Sigmoid colon (tissue), 7 donors: ENCODE data around the gene C1QTNF6. TPM values are rescaled to one million over a fixed set of nuclear protein-coding genes. Genes with fewer than 3 reads are reported as not detected.

Experiments
- DNase-seq: peaks from one replicate; pipeline ENCODE4 v3.0.0-alpha.2; 2019
- H3K27ac ChIP-seq, 4 donors: fragments of 200-600 bp; sonication (generic); one replicate each; pipeline ENCODE4 v1.5.1; 2016 to 2019; ENCODE audit warnings: mild to moderate bottlenecking in 1 of 4
- H3K27me3 ChIP-seq, 3 donors: fragments of 200-600 bp; sonication (generic); one replicate each; pipeline ENCODE4 v1.5.1; 2019; ENCODE audit warnings: mild to moderate bottlenecking in 1 of 3
- H3K36me3 ChIP-seq, 4 donors: fragments of 200-600 bp; sonication (generic); one replicate each; pipeline ENCODE4 v1.5.1; 2016 to 2019
- H3K4me1 ChIP-seq, 4 donors: fragments of 200-600 bp; sonication (generic); one replicate each; pipeline ENCODE4 v1.5.1; 2017 to 2019
- H3K4me3 ChIP-seq, 4 donors: fragments of 200-600 bp; sonication (generic); one replicate each; pipeline ENCODE4 v1.5.1; 2017 to 2019; ENCODE audit warnings: mild to moderate bottlenecking in 2 of 4, moderate library complexity in 1 of 4
- H3K9me3 ChIP-seq, 4 donors: fragments of 200-600 bp in 3 of 4; sonication (generic) in 3 of 4; one replicate each; pipeline versions ENCODE4 v1.5.1 to v1.6.1; 2013 to 2019
- EP300 ChIP-seq, 4 donors: sonication (generic); formaldehyde crosslinking; IDR thresholded peaks; one replicate each; pipeline ENCODE4 v1.6.1; 2017; ENCODE audit warnings: antibody characterized with exemption in 4 of 4
- POLR2A ChIP-seq, 2 donors: fragments of 450-650 bp; IDR thresholded peaks; one replicate each; pipeline ENCODE4 v1.6.1; 2016; ENCODE audit warnings: antibody characterized with exemption in 2 of 2, mild to moderate bottlenecking in 2 of 2, moderate library complexity in 2 of 2
- POLR2AphosphoS5 ChIP-seq, 4 donors: sonication (generic); formaldehyde crosslinking; IDR thresholded peaks; one replicate each; pipeline ENCODE4 v1.6.1; 2017; ENCODE audit warnings: antibody characterized with exemption in 4 of 4
- WGBS, 2 donors: extraction: QIAGEN DNeasy Blood & Tissue Kit; methylation state at CpG; one replicate each; pipeline ENCODE4 v1.1.7; 2013; 5-methylcytosine and 5-hydroxymethylcytosine counted together
- intact Hi-C: fragments of 100-400 bp; cut with DNase I; formaldehyde crosslinking; loops from one replicate; pipeline ENCODE4 v1.15.1; 2023
- polyA plus RNA-seq, 3 donors: library from polyadenylated mRNA; stranded (reverse); fragments of 200-250 nt; gene quantifications; one replicate each; pipeline ENCODE4 v1.2.3, GENCODE V29; 2013
- total RNA-seq, 4 donors: library from RNA; depleted of rRNA; stranded (reverse); fragments of >200 nt; gene quantifications; one replicate each; pipeline ENCODE4 v1.1.0, GENCODE V29; 2016
- TF ChIP-seq, protein P1 (sequence below), 4 experiments: fragments of 450-650 bp in 3 of 4; fragments of 200-600 bp in 1 of 4; IDR thresholded peaks; one replicate each; pipeline ENCODE4 v1.5.1; 2016 to 2019; ENCODE audit warnings: antibody characterized with exemption in 4 of 4, mild to moderate bottlenecking in 3 of 4, moderate library complexity in 2 of 4
- donor health status: healthy with polysubstance abuse.
- donor health status: Bipolar disorder and iron deficiency.
- donor health status: healthy.

The C1QTNF6 gene
- total and polyA plus RNA-seq, 7 donors, result 1.1 to 12.1 (median 1.8) TPM

DNA sequence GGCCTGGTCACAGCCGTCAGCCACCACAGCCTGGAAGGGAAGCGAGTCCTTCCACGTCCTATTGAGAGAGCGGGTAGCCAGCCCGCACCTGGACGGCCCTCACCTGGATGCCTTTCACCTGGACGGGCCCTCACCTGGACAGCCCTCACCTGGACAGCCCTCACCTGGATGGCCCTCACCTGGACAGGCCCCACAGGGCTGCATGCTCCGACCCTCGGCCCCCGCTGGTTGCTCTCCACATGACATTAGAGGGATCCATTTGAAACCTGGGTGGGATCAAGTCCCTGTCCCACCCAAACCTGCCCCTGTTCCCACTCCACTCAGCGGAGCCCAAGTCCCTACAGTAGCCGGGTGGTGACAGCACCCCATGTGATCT is 3.7 kb downstream of the C1QTNF6 start:
- Histone ChIP-seq H3K36me3 (peaks cover 0 to 5% (median 0%) of the 10 kb centered on the region in 4 donors), H3K4me3 (no peak overlapping the region), H3K27me3 (no peaks in the 10 kb centered on the region), H3K9me3 (no peaks in the 10 kb centered on the region), H3K4me1 (peaks cover 0 to 32% (median 27%) of the 10 kb centered on the region in 4 donors), H3K27ac (no peak overlapping the region)
- WGBS, 2 donors, result 94% methylated on average over 12 of the region's 12 CpGs
- no peak for DNase-seq
- TF ChIP-seq, protein P1, sequence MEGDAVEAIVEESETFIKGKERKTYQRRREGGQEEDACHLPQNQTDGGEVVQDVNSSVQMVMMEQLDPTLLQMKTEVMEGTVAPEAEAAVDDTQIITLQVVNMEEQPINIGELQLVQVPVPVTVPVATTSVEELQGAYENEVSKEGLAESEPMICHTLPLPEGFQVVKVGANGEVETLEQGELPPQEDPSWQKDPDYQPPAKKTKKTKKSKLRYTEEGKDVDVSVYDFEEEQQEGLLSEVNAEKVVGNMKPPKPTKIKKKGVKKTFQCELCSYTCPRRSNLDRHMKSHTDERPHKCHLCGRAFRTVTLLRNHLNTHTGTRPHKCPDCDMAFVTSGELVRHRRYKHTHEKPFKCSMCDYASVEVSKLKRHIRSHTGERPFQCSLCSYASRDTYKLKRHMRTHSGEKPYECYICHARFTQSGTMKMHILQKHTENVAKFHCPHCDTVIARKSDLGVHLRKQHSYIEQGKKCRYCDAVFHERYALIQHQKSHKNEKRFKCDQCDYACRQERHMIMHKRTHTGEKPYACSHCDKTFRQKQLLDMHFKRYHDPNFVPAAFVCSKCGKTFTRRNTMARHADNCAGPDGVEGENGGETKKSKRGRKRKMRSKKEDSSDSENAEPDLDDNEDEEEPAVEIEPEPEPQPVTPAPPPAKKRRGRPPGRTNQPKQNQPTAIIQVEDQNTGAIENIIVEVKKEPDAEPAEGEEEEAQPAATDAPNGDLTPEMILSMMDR (IDR thresholded peaks at IDR 0.05), result no peak
- TF ChIP-seq EP300 (IDR thresholded peaks at IDR 0.05), result no peak
- TF ChIP-seq POLR2AphosphoS5 (IDR thresholded peaks at IDR 0.05), result no peak
- no peak for TF ChIP-seq POLR2A (IDR thresholded peaks at IDR 0.05)
- intact Hi-C loops, result no loop called here

DNA sequence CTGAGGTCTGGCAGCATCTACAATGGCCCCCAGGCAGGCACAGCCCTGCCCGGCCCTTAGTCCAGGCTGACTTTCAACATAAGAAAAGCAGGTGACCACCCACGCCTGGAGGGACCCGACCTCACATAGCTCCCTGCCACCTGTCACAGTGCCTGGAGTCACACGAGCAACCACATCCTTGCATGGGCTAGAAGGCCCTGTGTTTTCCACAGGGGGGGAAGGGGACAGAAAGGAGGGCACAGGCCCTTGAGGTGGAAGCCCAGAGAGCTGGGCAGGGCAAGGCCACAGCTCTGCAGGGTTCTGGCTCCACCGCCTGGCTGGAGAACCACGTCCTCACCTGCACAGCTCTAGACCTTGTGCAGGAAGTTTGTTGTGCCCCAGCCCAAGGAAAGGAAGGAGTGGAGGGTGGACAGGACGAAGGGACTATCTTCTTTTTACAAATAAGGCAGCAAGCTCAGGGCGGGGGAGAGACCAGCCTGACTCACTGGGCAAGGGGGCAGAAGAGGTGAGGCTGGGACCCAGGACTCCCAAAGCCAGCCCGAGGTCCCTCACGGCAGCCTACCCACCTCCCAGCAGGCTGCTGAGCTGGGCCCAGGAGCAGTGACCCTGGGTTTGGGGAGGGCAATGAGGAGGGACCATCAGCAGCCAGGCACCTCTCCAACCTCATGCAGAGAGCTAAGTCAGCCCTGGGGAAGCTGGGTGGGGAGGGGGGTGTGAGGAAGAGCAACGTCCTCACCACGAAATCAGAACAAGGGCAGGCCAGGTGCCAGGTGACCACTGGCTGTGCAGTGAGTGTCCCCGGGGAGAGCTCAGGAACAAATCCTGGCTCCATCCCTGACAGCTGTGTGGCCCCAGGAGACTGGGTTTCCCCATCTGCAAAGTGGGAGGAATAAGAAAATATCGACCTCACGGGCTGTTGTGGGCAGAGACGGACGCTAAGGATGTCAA is 4.3 kb downstream of the C1QTNF6 start:
- DNase-seq, result peak; percentile 57

DNA sequence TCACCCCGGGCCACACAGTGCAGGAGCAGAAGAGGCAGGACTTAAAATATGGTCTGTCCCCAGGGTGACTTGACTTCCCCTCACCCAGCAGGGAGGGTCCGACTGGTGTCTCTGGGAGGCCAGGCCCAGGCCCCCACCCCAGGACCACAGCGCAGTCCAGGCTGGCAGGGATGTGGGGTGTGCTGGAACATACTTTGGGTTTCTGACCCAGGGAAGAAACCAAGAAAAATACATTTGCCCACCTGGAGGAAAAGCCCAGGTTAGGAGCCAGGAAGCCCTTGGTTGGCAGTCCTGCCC is 5.2 kb downstream of the C1QTNF6 start:
- WGBS, 2 donors, result 77 to 97% methylated on average over 3 of the region's 3 CpGs
- Histone ChIP-seq H3K4me3 (no peak overlapping the region), H3K36me3 (peaks cover 0 to 5% (median 0%) of the 10 kb centered on the region in 4 donors), H3K27ac (no peak overlapping the region), H3K4me1 (peaks cover 0 to 28% (median 19%) of the 10 kb centered on the region in 4 donors), H3K9me3 (no peaks in the 10 kb centered on the region), H3K27me3 (no peaks in the 10 kb centered on the region)
- intact Hi-C loops, result no loop called here
- DNase-seq, result peak; percentile 41
- TF ChIP-seq POLR2AphosphoS5 (IDR thresholded peaks at IDR 0.05) (no peak), EP300 (IDR thresholded peaks at IDR 0.05) (no peak), POLR2A (IDR thresholded peaks at IDR 0.05) (no peak)
- TF ChIP-seq, protein P1 (IDR thresholded peaks at IDR 0.05), result no peak

More for the DNA sequence above, 4.3 kb downstream of the C1QTNF6 start:
- peaks cover 0 to 28% (median 24%) of the 10 kb centered on the region in 4 donors for H3K4me1 ChIP-seq
- H3K27me3 ChIP-seq, result no peaks in the 10 kb centered on the region
- H3K9me3 ChIP-seq, result no peaks in the 10 kb centered on the region
- no peak overlapping the region for H3K4me3 ChIP-seq
- WGBS, 2 donors, result 78 to 83% methylated on average over 17 of the region's 17 CpGs
- no peak overlapping the region for H3K27ac ChIP-seq
- intact Hi-C loops, result no loop called here
- H3K36me3 ChIP-seq, result peaks cover 0 to 5% (median 0%) of the 10 kb centered on the region in 4 donors
- TF ChIP-seq POLR2AphosphoS5 (IDR thresholded peaks at IDR 0.05) (no peak), EP300 (IDR thresholded peaks at IDR 0.05) (no peak), POLR2A (IDR thresholded peaks at IDR 0.05) (no peak)
- TF ChIP-seq, protein P1 (IDR thresholded peaks at IDR 0.05), result no peak

DNA sequence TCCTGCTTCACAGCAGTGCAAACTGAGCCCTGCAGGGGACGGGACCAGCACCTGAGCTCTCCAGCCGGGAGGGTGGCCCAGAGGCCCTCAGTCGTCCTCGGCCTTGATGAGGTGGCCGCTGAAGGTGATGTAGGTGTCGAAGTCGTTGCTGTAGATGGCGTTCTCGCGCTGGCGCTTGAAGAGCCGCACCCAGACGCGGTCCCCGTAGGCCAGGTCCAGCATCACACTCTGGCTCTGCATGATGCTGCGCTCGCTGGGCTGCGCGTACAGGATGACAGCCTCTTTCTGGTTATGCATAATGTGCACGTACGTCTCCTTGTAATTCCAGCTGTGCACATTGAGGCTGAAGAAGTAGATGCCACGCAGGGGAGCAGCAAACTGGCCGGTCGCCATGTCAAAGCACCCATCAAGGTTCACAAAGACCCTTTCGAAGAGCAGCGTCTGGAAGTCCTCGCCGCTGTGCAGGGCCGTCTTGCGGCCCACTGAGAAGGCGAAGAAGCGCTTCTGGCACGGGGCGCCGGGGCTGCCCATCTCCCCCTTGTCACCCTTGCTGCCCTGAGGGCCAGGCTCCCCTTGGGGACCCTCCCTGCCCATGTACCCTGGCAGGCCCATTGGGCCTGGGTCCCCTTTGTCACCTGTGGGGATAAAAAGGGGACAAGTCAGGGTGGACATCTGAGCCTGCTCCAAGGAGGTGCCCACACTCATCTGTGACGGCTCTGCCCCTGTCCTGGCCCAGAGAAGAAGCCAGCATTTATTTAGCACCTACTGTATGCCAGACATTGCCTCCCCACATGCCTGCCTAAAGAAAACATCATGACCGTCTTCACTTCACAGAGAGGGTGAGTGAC is 5.7 kb downstream of the C1QTNF6 start:
- no peaks in the 10 kb centered on the region for H3K27me3 ChIP-seq
- no peak overlapping the region for H3K4me3 ChIP-seq
- DNase-seq, result peak; percentile 47
- no peak overlapping the region for H3K27ac ChIP-seq
- peaks cover 0 to 5% (median 0%) of the 10 kb centered on the region in 4 donors for H3K36me3 ChIP-seq
- TF ChIP-seq EP300 (IDR thresholded peaks at IDR 0.05) (no peak), POLR2AphosphoS5 (IDR thresholded peaks at IDR 0.05) (no peak), POLR2A (IDR thresholded peaks at IDR 0.05) (no peak)
- TF ChIP-seq, protein P1 (IDR thresholded peaks at IDR 0.05), result no peak
- peaks cover 0 to 23% (median 13%) of the 10 kb centered on the region in 4 donors for H3K4me1 ChIP-seq
- H3K9me3 ChIP-seq, result no peaks in the 10 kb centered on the region
- intact Hi-C loops, result no loop called here
- 91 to 94% methylated on average over 37 of the region's 37 CpGs for WGBS, 2 donors
